ENCODE results near the gene RPUSD1. TPM values are rescaled to one million over a fixed set of nuclear protein-coding genes. Genes with fewer than 3 reads are reported as not detected.

RPUSD1 gene
- total RNA-seq, 3 donors from 2014 or later = 19.8 to 20.0 (median 19.8) TPM

GRCh38 chr16:750485-750884 is 37.7 kb downstream of the RPUSD1 start:
- Histone ChIP-seq H3K36me3 (ENCODE audit: low read depth) (no peaks in the 10 kb centered on the region), H3K9me3 (no peaks in the 10 kb centered on the region), H3K4me3 (no peak overlapping the region), H3K4me1 (ENCODE audit: low read depth) (no peaks in the 10 kb centered on the region)
- intact Hi-C loops (cut with DNase I, micrococcal nuclease) = no loop called here
- ATAC-seq = no peak
- no peak for TF ChIP-seq CTCF (IDR thresholded peaks at IDR 0.05)
- DNase-seq = no peak

GRCh38 chr16:749010-749409 is 39.2 kb downstream of the RPUSD1 start:
- Histone ChIP-seq H3K9me3 (no peaks in the 10 kb centered on the region), H3K36me3 (ENCODE audit: low read depth) (no peaks in the 10 kb centered on the region), H3K4me3 (no peak overlapping the region), H3K4me1 (ENCODE audit: low read depth) (no peaks in the 10 kb centered on the region)
- no peak for TF ChIP-seq CTCF (IDR thresholded peaks at IDR 0.05)
- ATAC-seq = no peak
- no peak for DNase-seq
- intact Hi-C loops (cut with DNase I, micrococcal nuclease) = no loop called here

- TF ChIP-seq CTCF (IDR thresholded peaks at IDR 0.05) = no peak
- Histone ChIP-seq H3K4me1 (ENCODE audit: low read depth) (no peaks in the 10 kb centered on the region), H3K36me3 (ENCODE audit: low read depth) (no peaks in the 10 kb centered on the region), H3K9me3 (no peaks in the 10 kb centered on the region), H3K4me3 (no peak overlapping the region)
- ATAC-seq (no peak), DNase-seq (no peak)
- intact Hi-C loops (cut with DNase I, micrococcal nuclease) = no loop called here
Observed at GRCh38 chr16:747978-748746, 40.0 kb downstream of the RPUSD1 start.

- no peak overlapping the region for H3K4me3 ChIP-seq
- ATAC-seq (no peak), DNase-seq (no peak)
- intact Hi-C loops (cut with DNase I, micrococcal nuclease) = no loop called here
- TF ChIP-seq CTCF (IDR thresholded peaks at IDR 0.05) = no peak
- H3K36me3 ChIP-seq (ENCODE audit: low read depth) = no peaks in the 10 kb centered on the region
- no peaks in the 10 kb centered on the region for H3K4me1 ChIP-seq (ENCODE audit: low read depth)
- no peaks in the 10 kb centered on the region for H3K9me3 ChIP-seq
Observed at GRCh38 chr16:746637-747036, 41.5 kb downstream of the RPUSD1 start.

GRCh38 chr16:745739-746138 is 42.4 kb downstream of the RPUSD1 start:
- Histone ChIP-seq H3K36me3 (ENCODE audit: low read depth) (no peaks in the 10 kb centered on the region), H3K4me1 (ENCODE audit: low read depth) (peaks cover 2% of the 10 kb centered on the region), H3K9me3 (no peaks in the 10 kb centered on the region), H3K4me3 (no peak overlapping the region)
- ATAC-seq = no peak
- DNase-seq = peak; percentile 41 to 64 (median 49)
- no peak for TF ChIP-seq CTCF (IDR thresholded peaks at IDR 0.05)
- intact Hi-C loops (cut with DNase I, micrococcal nuclease) = no loop called here

Measured in mucosa of descending colon (tissue), 3 donors.